ENCODE results near the gene PLSCR1.

Gene PLSCR1

GRCh38 chr3:146468234-146468633, 76.2 kb downstream of the PLSCR1 start:
- no peak for DNase-seq
- TF ChIP-seq POLR2A (IDR thresholded peaks at IDR 0.05; ENCODE audit: low read length): no peak
- TF ChIP-seq GATA1 (IDR thresholded peaks at IDR 0.05; ENCODE audit: low read depth, low read length): no peak

DNA sequence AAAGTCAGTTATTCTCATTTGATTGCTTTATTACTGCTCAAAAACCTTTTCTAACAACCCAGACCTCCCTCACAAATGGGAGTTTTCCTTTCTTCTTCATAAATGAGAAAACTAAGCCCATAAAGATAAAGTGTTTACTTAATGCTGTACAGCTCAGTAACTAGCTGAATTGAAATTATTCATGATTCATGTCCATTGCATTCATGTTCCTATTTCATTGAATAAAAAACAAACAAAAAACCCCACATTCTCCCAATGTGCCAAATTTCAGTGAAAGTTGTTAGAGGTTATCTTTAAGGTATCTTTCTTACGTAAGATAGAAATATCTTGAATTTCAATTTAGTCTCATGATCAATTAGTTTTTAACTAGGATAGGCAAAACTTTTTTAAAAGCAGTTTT, 77.8 kb downstream of the PLSCR1 start:
- DNase-seq: no peak
- TF ChIP-seq GATA1 (IDR thresholded peaks at IDR 0.05; ENCODE audit: low read depth, low read length) (no peak), POLR2A (IDR thresholded peaks at IDR 0.05; ENCODE audit: low read length) (no peak)

- no peak for TF ChIP-seq GATA1 (IDR thresholded peaks at IDR 0.05; ENCODE audit: low read depth, low read length)
- no peak for TF ChIP-seq POLR2A (IDR thresholded peaks at IDR 0.05; ENCODE audit: low read length)
- no peak for DNase-seq
Observed at GRCh38 chr3:146465693-146466465, 78.5 kb downstream of the PLSCR1 start.
